ENCODE data around the gene SV2B.

- TF ChIP-seq MEF2D (tag; conservative IDR thresholded peaks at IDR 0.05; ENCODE audit: low read depth) (no peak), ZSCAN29 (IDR thresholded peaks at IDR 0.05) (no peak), MITF (IDR thresholded peaks at IDR 0.05) (no peak), TFAP4 (CRISPR knock-in tag; IDR thresholded peaks at IDR 0.05; ENCODE audit: borderline replicate concordance) (no peak), TEAD1 (CRISPR knock-in tag; IDR thresholded peaks at IDR 0.05) (no peak)
- TF ChIP-seq, protein P1, sequence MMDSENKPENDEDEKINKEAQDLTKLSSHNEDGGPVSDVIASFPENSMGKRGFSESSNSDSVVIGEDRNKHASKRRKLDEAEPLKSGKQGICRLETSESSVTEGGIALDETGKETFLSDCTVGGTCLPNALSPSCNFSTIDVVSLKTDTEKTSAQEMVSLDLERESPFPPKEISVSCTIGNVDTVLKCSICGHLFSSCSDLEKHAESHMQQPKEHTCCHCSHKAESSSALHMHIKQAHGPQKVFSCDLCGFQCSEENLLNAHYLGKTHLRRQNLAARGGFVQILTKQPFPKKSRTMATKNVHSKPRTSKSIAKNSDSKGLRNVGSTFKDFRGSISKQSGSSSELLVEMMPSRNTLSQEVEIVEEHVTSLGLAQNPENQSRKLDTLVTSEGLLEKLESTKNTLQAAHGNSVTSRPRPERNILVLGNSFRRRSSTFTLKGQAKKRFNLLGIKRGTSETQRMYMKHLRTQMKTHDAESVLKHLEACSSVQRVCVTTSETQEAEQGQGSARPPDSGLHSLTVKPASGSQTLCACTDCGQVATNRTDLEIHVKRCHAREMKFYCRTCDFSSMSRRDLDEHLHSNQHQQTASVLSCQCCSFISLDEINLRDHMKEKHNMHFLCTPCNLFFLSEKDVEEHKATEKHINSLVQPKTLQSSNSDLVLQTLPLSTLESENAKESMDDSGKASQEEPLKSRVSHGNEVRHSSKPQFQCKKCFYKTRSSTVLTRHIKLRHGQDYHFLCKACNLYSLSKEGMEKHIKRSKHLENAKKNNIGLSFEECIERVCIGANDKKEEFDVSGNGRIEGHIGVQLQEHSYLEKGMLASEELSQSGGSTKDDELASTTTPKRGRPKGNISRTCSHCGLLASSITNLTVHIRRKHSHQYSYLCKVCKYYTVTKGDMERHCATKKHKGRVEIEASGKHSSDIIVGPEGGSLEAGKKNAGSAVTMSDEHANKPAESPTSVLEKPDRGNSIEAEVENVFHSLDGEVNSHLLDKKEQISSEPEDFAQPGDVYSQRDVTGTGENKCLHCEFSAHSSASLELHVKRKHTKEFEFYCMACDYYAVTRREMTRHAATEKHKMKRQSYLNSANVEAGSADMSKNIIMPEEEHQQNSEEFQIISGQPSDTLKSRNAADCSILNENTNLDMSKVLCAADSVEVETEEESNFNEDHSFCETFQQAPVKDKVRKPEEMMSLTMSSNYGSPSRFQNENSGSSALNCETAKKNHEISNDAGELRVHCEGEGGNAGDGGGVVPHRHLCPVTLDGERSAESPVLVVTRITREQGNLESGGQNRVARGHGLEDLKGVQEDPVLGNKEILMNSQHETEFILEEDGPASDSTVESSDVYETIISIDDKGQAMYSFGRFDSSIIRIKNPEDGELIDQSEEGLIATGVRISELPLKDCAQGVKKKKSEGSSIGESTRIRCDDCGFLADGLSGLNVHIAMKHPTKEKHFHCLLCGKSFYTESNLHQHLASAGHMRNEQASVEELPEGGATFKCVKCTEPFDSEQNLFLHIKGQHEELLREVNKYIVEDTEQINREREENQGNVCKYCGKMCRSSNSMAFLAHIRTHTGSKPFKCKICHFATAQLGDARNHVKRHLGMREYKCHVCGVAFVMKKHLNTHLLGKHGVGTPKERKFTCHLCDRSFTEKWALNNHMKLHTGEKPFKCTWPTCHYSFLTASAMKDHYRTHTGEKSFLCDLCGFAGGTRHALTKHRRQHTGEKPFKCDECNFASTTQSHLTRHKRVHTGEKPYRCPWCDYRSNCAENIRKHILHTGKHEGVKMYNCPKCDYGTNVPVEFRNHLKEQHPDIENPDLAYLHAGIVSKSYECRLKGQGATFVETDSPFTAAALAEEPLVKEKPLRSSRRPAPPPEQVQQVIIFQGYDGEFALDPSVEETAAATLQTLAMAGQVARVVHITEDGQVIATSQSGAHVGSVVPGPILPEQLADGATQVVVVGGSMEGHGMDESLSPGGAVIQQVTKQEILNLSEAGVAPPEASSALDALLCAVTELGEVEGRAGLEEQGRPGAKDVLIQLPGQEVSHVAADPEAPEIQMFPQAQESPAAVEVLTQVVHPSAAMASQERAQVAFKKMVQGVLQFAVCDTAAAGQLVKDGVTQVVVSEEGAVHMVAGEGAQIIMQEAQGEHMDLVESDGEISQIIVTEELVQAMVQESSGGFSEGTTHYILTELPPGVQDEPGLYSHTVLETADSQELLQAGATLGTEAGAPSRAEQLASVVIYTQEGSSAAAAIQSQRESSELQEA (IDR thresholded peaks at IDR 0.05; ENCODE audit: low read depth), result no peak
- TF ChIP-seq, protein P2, sequence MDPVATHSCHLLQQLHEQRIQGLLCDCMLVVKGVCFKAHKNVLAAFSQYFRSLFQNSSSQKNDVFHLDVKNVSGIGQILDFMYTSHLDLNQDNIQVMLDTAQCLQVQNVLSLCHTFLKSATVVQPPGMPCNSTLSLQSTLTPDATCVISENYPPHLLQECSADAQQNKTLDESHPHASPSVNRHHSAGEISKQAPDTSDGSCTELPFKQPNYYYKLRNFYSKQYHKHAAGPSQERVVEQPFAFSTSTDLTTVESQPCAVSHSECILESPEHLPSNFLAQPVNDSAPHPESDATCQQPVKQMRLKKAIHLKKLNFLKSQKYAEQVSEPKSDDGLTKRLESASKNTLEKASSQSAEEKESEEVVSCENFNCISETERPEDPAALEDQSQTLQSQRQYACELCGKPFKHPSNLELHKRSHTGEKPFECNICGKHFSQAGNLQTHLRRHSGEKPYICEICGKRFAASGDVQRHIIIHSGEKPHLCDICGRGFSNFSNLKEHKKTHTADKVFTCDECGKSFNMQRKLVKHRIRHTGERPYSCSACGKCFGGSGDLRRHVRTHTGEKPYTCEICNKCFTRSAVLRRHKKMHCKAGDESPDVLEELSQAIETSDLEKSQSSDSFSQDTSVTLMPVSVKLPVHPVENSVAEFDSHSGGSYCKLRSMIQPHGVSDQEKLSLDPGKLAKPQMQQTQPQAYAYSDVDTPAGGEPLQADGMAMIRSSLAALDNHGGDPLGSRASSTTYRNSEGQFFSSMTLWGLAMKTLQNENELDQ (CRISPR knock-in tag; IDR thresholded peaks at IDR 0.05; ENCODE audit: borderline replicate concordance), result no peak
Measured at GRCh38 chr15:91336687-91337086, 236.6 kb downstream of the SV2B start.

Data from K562 (cell line).